NAMALWA (cell line): ENCODE data around the gene HDDC2.

Source experiments
- DNase-seq: peaks from one replicate; pipeline ENCODE4 v3.0.0-alpha.2; 2015; ENCODE audit warnings: low spot score

HDDC2 gene, protein sequence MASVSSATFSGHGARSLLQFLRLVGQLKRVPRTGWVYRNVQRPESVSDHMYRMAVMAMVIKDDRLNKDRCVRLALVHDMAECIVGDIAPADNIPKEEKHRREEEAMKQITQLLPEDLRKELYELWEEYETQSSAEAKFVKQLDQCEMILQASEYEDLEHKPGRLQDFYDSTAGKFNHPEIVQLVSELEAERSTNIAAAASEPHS

DNA sequence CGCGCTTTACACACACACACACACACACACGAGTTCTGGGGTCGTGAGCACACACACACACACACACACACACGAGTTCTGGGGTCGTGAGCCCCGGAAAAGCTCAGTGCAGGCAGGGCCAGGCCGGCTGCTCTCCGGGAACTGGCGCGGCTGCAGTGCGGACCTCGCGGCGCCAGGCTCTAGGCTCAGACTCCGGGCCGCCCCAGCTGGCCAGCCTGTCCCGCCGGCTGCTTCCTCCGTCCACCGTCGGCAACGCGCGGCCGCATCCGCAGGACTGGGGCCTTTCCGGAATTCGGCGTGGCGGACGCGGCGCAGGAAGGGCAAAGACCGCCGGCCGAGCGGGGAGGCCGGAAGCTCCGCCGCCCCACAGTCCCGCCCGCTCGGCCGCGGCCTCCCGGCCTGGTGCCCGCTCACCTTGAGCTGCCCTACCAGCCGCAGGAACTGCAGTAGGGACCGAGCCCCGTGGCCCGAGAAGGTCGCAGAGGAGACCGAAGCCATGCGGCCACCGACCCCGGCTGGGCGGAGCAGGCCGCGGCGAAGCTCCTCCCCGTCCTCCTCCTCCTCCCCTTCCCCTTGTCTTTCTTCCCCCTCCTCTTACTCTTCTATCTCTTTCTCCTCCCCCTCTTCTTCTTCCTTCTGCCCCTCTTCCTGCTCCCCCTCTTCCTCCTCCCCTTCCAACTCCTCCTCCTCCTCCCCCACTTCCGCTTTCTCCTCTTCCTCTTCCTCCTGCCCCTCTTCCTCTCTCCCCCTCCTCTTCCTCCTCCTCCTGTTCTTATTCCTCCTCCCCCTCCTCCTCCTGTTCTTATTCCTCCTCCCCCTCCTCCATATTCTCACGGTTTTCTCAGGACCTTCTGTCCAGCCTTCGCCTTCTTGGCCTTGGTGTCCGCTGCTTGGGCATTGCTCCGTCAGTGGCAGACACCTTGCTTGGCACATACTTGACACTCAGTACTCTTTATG is at the start of gene HDDC2:
HDDC2 (minus strand) TSS at position 533 of the 957 bp plus-strand sequence; CDS start at position 498, 35 bp downstream.
- peak; percentile 64 for DNase-seq

DNA sequence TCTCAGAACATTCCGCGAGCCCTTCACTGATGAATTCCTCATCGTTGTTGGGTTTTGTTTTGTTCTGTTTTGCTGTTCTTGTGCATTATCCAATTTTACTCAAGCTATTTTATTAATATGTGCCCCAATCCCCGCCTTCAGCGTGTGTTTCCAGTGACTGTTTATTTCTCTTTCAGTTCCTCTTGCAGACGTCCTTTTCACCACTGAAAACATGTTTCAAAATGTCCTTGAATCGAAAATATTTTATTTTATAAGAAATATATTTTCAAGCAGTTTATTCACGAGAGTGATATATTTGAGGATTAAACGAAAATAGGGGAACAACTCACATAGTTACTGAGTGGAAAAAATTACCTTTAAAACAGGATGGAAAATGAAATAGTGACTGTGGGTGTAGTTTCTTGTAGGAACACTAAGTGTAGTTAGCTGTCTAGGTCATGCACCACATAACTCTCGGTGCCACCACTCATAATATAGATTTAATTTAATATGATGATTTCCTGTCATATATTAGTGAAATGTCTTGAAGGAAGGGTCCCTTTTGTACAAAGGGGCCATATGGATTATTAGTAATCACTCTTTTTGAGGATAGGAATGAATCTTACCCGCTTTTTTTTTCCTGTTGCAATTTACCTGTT is 45.3 kb upstream of the HDDC2 start:
- peak; percentile 65 for DNase-seq

DNA sequence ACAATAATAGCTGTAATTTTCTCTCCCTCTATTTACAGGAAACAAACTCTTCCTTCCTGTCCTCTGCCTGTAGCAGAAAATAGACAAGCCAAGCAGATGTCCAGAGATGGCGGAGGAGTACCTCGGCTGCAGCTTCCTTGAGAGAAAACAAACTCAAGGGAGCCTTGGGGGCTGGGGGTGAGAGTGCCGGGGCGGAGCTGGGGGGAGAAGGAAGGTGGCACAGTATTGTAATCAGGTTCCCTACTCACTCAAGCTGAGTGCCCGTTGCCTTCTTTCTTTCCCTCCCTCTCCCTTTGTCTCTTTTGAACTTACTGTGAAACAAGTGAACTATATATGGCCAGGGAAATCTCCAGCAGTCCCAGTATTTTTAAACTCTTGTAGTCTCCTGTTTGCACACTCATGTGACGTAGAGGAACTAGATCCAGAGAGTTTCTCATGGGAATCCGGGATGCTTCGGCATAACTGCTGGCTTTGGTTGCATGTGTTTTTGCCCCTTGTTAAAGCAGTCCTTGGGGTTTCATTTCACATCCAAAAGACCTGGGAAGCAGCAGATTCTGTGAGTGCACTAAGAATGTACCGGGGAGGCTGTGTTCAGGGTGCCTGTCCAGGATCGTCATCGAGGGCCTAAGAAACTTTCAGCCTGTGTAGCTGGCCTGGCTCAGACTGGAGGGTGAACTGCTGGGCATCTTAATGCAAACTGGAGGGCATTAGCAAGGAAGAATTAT is 44.6 kb upstream of the HDDC2 start:
- DNase-seq, result peak; percentile 49

DNA sequence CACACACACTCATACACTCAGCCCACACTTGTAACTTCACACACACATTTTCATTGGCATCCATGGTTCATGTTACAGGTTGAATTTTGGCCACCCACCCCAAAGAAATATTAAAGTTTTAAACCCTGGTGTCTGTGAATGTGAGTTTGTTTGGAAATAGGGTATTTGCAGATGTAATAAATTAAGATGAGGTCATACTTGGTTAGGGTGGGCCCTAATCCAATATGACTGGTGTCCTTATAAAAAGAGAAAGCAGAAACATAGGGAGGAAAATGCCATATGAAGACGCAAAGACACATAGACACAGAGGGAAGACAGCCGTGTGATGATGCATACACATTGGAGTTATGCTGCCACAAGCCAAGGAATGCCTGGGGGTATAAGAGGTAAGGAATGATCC is 39.7 kb upstream of the HDDC2 start:
- DNase-seq, result no peak

DNA sequence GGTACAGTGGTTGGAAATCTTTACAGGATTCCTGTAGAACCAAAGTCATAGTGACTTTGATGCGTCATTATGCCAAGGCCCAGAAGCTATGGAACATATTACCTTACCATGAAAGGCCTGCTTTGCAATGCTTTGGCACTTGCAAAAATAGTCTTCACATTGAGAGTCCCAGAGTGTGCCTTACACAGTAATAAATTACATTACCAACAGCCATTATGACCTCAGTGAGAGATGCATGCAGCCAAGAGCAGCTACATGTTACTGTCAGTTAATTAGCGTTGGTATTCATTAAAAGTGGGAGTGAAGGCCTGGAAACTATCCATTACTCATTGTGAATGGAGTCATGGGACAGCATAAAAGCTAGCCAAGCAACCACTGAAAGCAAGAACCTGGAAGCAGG is 39.2 kb upstream of the HDDC2 start:
- no peak for DNase-seq

DNA sequence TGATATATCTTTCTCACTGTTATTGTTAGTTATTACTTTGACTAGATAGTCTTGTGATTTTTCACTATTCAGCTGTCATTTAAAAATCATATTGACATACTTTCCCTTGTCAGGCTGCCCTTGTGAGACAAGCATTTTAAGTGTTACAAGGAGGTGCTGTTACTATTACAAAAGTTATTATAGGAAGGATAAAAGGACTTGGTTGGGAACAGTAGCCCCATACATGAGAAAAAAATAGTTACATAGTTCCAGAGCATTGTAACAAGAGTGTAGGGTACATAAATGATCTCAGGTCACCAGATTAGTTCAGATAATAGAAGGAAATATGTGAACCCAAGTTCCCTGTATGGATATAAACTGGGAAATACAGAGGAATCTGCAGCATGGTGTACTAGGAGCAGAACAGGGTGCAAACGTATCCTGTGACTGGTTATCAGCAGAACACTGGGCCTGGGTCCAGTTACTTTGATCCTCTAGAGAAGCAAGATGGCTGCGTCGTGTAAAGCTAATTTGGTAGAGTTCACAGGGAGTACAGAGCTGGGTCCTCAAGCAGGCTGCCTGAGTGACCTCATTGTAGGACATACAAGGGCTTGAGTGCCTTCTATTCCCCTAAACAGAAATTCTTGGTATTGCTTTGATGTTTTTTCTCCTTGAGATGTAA is 38.5 kb upstream of the HDDC2 start:
- no peak for DNase-seq

DNA sequence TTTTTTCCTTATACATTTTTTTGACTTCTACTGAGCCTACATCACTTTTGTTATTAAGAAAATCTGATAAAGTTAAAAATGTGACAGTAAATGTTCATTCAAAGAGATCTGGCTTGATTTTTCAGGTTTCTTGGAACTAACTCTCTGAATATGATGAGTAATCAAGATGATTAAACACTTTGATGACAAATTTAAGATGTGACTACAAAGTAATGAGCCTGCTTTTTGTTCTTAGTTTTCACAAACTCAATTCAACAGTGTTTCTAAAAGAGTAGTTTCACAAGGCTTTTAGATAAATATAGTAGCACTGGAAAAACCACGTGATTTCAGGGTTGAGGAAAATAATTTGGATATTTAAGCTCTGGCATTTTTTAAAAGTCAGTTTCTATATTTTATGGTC is 37.9 kb upstream of the HDDC2 start:
- DNase-seq, result no peak

DNA sequence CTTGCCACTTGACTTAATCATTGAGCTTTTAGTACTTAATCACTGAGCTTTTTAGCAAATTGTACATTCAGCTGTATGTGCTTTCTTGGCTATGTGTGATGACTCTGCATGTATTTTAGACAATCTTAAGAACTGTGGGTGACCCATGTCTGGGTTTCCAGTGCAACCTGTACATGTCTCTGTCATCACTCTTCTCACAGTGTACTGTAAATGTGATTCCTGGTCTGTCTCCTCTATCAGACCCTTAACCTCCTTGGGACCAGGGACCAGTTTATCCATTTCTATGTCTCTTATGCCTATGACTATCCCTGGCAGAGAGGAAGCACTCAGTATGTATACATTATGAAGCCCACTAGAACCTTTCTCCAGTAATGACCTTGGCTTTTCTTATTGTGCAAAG is 36.6 kb upstream of the HDDC2 start:
- DNase-seq, result no peak

DNA sequence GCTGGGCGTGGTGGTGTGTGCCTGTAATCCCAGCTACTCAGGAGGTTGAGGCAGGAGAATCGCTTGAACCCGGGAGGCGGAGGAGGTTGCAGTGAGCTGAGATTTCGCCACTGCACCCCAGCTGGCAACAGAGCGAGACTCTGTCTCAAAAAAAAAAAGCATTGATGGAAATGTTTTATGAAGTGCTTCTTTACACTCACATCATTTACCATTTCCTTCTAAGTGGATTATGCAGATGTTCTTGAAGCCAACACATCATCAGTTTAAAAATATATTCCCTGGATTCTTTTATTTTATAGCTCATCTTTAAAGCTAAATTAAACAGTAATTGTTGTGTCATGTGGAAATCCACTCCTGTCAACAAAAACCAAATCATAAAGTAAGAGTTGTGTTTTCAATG is 35.9 kb upstream of the HDDC2 start:
- no peak for DNase-seq

DNA sequence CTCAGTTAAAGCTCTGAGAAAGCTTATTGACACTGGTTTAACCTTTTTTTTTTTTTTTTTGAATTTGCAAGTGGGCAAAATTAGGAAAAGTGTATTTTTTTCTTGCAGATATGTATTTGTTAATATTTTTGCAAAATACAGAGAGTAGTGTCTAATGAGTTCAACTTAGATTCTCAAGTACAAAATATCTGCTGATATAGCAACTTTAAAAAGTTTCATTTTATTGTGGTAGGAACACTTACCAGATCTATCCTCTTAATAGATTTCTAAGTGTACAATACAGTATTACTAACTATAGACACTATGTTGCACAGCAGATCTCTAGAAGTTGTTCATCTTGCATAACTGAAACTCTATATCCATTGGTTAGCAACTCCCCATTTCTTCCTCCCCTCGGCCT is 30.9 kb upstream of the HDDC2 start:
- DNase-seq, result no peak

DNA sequence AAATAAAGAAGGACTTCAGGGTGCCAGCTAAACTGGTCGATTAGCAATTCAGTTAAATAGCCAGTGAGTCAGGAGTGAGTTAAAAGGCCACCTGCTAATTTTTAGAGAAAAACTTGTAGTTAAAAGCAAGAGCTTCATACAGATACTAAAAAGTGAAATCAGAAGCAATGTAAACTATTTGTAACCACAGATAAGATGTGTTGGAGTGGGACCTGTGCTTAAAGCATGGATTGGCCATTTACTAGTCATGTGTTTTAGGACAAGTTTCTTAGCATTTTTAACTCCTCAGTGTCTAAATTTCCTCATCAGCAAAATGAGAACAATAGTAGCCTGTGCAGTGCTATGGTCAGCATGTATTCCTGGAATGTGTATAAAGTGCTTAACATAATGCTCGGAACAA is 23.8 kb upstream of the HDDC2 start:
- no peak for DNase-seq

DNA sequence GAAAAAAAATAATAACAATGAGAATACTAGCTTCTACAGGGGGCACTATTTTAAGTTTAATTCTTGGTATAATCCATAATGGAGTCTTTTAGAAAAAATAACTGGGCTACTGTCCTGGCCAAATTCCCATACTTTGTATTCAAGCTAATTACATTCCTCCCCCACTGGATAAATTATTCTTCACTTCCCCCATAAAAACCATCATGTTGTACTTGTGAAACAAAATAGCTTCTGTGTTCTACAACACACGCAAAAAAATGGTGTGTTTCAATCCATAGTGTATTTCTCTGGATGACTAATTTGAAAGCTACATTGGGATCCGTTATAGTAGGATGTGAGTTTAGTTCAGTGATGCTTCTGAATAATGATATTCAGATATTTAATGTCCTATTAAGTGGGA is 21.6 kb upstream of the HDDC2 start:
- no peak for DNase-seq

DNA sequence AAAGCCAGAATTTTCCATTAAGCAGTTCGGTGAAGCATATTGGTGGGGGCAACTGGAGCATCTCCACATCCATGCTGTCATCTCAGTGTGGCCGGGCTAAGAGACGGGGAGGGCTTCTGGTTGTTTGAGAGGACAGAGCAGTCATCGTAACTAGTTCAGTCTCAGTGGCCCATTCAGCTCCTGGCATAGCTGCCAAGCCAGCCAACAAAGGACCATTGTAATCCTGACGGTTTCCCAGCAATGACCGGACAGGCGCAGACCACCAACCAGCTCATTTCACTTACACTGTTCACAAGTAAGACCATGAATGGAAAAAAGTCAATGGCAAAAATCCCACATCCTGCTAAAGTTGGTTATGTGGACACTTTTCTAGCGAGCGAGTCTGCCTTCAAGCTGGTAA is 14.9 kb upstream of the HDDC2 start:
- no peak for DNase-seq

DNA sequence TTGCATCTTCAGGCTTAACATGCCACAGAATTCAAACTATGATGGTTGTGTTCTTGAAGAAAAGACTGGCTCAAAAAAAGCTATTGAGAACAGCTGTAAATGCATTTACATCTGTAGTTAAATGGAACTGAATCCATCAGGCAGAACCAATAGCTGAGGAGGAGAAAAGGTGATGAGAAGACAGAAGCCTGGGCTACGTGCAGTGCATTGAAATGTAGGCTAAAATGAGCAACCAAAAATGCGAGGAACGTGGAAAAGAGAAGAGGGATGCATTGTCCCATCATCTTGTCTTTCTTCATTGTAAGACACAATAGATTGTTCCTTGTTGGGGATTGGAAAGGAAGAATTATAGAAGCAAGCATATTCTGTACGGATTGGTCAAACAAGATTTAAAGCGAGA is 13.8 kb upstream of the HDDC2 start:
- no peak for DNase-seq

DNA sequence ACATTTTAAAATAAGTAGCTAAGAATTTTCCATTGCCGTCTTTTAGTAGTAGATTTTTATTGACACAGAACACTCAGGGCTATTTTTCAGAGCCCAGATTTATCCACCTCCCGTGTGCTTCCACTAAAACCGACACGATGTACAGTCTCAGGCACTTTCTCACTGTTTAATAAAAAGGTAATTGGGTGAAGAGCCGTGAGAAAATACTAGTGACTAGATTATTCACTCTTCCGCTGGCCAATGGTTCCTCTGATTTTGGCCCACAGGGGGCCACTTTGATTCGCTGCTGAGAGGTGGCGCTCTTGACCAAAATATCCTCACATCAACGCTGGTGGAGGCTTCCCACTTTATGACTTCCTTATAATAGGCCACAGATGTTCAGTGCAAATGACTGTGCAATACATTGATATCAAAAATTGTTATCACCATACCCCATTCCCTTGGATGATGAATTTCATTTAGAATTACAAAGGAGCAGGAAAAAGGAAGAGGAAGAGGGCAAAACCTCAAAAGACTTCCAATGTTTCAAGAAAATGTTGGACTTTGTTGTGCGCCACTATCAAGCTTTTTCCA is 12.3 kb upstream of the HDDC2 start:
- peak; percentile 85 for DNase-seq

DNA sequence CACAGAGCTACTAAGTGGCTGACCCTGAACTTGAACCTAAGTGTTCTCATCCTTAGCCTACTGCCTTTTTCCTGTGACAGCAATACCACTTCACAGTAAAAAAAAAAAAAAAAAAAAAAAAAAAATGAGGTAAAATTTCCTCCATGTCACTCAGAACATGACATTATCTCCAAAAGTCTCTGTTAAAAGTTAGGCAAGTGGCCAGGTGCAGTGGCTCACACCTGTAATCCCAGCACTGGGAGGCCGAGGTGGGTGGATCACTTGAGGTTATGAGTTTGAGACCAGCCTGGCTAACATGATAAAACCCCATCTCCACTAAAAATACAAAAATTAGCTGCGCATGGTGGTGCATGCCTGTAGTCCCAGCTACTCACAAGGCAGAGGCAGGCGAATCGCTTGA is 11.2 kb upstream of the HDDC2 start:
- DNase-seq, result no peak

DNA sequence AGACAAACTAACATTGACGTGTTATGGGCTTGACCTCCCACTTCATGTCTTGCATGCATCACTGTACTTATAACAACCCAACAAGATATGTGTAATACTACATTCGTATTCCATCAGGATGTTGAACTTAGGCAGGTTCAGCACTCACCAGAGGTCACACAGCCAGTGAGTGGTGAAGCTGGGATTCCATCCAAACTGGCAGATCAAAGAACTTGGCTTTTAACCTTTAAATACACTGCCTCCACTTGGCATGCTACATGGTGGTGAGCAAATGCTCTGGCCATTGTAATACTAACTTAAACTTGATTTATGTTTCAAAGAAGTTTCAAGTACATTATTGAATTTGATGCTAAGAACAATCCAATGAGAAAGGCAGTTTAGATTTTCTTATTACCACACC is 10.7 kb upstream of the HDDC2 start:
- no peak for DNase-seq

DNA sequence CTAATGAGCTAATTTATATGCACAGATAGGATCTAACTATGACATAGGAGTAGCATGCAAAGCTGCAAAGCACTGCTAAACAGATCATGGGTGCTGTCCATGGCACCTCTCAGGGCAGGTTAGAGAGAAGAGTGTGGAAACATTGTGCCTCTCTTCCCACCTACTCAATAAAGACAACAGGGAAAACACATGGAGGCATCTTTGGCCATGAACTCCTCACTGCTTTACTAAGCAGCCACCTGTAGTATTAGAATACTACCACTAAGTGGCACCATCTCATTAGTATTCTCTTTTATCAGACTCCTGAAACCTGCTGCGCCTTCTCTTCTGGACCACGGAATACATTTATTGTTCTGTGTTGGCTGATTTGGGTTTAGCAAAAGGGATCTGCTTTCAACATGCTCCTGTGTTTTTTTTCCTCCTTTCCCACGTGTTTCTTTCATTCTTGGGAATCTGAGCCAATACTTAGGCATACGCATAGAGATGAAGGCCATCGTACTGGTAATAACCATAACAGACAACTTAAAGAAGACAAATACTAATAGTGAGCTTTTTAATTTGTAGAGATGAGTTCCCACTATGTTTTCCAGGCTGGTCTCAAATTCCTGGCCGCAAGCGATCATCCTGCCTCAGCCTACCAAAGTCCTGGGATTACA is 9.4 kb upstream of the HDDC2 start:
- peak; percentile 80 for DNase-seq

DNA sequence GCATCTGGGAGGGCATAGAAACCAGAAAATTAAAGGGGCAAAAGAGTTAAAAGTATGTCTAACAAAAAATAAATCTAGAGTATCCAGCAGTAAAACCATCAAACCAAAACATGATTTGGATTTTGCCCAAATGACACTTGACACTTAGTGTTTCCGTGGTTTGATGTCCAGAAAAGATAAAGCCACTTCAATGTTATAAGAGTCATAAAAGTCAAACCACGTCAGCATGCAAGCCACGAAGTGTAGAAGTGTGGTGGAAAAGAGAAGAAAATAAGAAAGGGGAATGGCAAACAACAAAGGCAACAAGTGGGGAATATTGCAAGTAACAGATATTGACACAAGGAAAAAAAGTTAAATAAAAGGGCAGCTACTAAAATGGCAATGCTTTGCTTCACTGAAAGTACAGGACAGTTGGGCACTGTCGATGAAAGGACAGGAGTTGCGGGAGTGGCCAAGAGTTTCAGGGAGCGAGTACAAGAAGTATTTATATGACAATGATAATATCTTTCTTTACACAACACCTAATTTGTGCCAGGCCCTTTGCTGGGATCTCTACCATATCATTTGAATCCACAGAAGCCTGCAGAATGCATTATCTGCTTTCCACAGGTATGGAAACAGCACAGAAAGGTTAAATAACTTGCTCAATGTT is 6.3 kb upstream of the HDDC2 start:
- DNase-seq, result no peak

DNA sequence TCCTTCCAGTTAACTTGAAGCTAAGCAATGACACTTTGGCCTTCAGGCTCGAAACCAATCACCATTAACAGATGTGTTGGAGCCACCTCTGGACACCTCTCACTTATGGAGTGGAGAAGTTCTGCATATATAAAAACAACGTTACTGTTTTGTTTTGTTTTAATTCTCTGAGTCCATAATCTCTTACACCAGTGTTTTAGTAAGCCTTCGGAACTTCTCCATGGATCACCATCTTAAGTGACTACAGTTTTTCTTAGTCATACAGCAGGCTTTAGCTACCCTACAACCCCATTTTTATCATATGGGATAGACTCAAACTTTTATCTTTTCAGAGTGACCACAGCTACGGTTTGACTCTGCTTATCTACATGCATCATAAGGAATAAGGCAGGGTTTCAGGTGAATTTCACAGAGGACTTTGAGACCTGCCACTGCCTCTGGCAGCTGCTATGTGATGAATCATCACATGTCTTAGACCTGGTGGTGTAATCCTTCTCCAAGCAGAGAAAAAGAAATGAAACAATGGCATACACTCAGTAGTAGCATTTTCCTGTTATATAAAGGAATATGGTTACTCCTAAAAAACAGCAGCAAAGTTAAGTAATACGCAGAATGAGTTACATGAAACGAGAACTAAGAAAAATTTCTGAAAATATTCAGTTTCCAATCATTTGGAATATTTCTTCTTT is 5.5 kb upstream of the HDDC2 start:
- no peak for DNase-seq
